Measurements from ENCODE around the gene CLMN.

- no peak for TF ChIP-seq CTCF (IDR thresholded peaks at IDR 0.05 in 2 of 3, conservative IDR thresholded peaks at IDR 0.05 in 1 of 3; ENCODE audit: borderline replicate concordance in 1 of 3, insufficient read depth in 1 of 3, low read depth in 2 of 3, low read length in 2 of 3)
- TF ChIP-seq YY1 (IDR thresholded peaks at IDR 0.05; ENCODE audit: extremely low read depth, insufficient replicate concordance, low read depth, low read length): no peak
- TF ChIP-seq TCF7L2 (IDR thresholded peaks at IDR 0.05; ENCODE audit: borderline replicate concordance, extremely low read depth, insufficient read depth, insufficient read length): no peak
- TF ChIP-seq MAX (IDR thresholded peaks at IDR 0.05): no peak
- TF ChIP-seq POLR2A (IDR thresholded peaks at IDR 0.05; ENCODE audit: borderline replicate concordance, extremely low read depth, insufficient read depth, insufficient read length): no peak
These were observed 164.7 kb downstream of the CLMN start for GRCh38 chr14:95155045-95155444.
